ENCODE data around the gene SLC10A7.
A peak's percentile ranks its signal among the peaks of the same experiment; 100 is the strongest.

The SLC10A7 gene

GRCh38 chr4:146521541-146522097, at the start of gene SLC10A7:
TSS of gene SLC10A7 (minus strand) at chr4:146521940. CDS start at chr4:146521717, 223 bp downstream.
- Histone ChIP-seq H3K9me3 (ENCODE audit: severe bottlenecking) (no peaks in the 10 kb centered on the region), H3K27ac (ENCODE audit: poor library complexity, severe bottlenecking) (peak within 1 kb of the TSS; percentile 46), H3K4me1 (ENCODE audit: insufficient read depth, poor library complexity, severe bottlenecking) (peaks cover 12% of the 10 kb centered on the region), H3K36me3 (ENCODE audit: low read depth) (peaks cover 2% of the 10 kb centered on the region; the same call in 1 of the 2 replicates), H3K27me3 (ENCODE audit: insufficient read depth, poor library complexity, severe bottlenecking) (no peaks in the 10 kb centered on the region), H3K4me3 (ENCODE audit: severe bottlenecking) (peak within 1 kb of the TSS; percentile 79)
- DNase-seq (ENCODE audit: low spot score) (peak; percentile 71), ATAC-seq (ENCODE audit: low read depth) (peak; percentile 86)
- TF ChIP-seq, protein P1, sequence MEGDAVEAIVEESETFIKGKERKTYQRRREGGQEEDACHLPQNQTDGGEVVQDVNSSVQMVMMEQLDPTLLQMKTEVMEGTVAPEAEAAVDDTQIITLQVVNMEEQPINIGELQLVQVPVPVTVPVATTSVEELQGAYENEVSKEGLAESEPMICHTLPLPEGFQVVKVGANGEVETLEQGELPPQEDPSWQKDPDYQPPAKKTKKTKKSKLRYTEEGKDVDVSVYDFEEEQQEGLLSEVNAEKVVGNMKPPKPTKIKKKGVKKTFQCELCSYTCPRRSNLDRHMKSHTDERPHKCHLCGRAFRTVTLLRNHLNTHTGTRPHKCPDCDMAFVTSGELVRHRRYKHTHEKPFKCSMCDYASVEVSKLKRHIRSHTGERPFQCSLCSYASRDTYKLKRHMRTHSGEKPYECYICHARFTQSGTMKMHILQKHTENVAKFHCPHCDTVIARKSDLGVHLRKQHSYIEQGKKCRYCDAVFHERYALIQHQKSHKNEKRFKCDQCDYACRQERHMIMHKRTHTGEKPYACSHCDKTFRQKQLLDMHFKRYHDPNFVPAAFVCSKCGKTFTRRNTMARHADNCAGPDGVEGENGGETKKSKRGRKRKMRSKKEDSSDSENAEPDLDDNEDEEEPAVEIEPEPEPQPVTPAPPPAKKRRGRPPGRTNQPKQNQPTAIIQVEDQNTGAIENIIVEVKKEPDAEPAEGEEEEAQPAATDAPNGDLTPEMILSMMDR (IDR thresholded peaks at IDR 0.05; ENCODE audit: poor library complexity, severe bottlenecking): no peak

DNA sequence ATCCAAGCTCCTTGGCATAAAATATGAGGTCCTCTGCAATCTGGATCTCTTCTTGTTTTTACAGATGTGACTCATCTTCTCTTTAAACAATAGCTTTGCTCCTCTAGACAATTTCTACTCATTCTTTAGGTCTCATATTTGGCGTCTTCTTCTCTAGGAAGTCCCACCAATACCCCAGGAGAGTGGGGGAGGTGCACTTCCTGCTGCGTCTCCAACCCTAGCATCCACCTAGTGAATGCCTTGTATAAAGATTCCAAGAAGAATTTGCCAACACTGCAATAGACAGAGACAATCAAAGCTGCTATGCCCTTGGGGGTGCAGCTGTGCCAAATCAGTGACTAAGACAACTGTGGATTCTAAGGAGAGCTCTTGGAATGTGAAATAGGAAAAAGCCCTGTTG, 45.7 kb upstream of the SLC10A7 start:
- DNase-seq (ENCODE audit: low spot score): no peak

GRCh38 chr4:146564492-146564891, 42.8 kb upstream of the SLC10A7 start:
- Histone ChIP-seq H3K36me3 (ENCODE audit: low read depth) (no peaks in the 10 kb centered on the region), H3K4me1 (ENCODE audit: insufficient read depth, poor library complexity, severe bottlenecking) (no peaks in the 10 kb centered on the region), H3K9me3 (ENCODE audit: severe bottlenecking) (no peaks in the 10 kb centered on the region), H3K27me3 (ENCODE audit: insufficient read depth, poor library complexity, severe bottlenecking) (no peaks in the 10 kb centered on the region), H3K4me3 (ENCODE audit: severe bottlenecking) (no peak overlapping the region), H3K27ac (ENCODE audit: poor library complexity, severe bottlenecking) (no peak overlapping the region)
- TF ChIP-seq, protein P1 (IDR thresholded peaks at IDR 0.05; ENCODE audit: poor library complexity, severe bottlenecking): no peak
- no peak for DNase-seq (ENCODE audit: low spot score)
- no peak for ATAC-seq (ENCODE audit: low read depth)

More for the DNA sequence above, 45.7 kb upstream of the SLC10A7 start:
- Histone ChIP-seq H3K36me3 (ENCODE audit: low read depth) (no peaks in the 10 kb centered on the region), H3K4me1 (ENCODE audit: insufficient read depth, poor library complexity, severe bottlenecking) (no peaks in the 10 kb centered on the region), H3K9me3 (ENCODE audit: severe bottlenecking) (no peaks in the 10 kb centered on the region), H3K27ac (ENCODE audit: poor library complexity, severe bottlenecking) (no peak overlapping the region), H3K27me3 (ENCODE audit: insufficient read depth, poor library complexity, severe bottlenecking) (no peaks in the 10 kb centered on the region), H3K4me3 (ENCODE audit: severe bottlenecking) (no peak overlapping the region)
- no peak for ATAC-seq (ENCODE audit: low read depth)
- TF ChIP-seq, protein P1 (IDR thresholded peaks at IDR 0.05; ENCODE audit: poor library complexity, severe bottlenecking): no peak

DNA sequence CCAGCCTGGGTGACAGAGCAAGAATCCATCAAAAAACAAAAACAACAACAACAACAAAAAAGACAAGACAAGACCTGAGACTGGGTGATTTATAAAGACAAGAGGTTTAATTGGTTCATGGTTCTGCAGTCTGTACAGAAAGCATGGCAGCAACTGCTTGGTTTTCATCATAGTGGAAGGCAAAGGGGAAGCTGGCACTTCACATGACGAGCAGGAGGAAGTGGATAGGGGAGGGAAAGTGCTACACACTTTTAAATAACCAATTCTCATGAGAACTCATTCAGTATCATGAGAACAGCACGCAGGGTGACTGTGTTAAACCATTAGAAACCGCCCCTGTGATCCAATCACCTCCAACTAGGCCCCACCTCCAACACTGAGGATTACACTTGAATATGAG, 28.4 kb upstream of the SLC10A7 start:
- Histone ChIP-seq H3K36me3 (ENCODE audit: low read depth) (no peaks in the 10 kb centered on the region), H3K4me1 (ENCODE audit: insufficient read depth, poor library complexity, severe bottlenecking) (no peaks in the 10 kb centered on the region), H3K9me3 (ENCODE audit: severe bottlenecking) (no peaks in the 10 kb centered on the region), H3K4me3 (ENCODE audit: severe bottlenecking) (no peak overlapping the region), H3K27me3 (ENCODE audit: insufficient read depth, poor library complexity, severe bottlenecking) (no peaks in the 10 kb centered on the region), H3K27ac (ENCODE audit: poor library complexity, severe bottlenecking) (no peak overlapping the region)
- TF ChIP-seq, protein P1 (IDR thresholded peaks at IDR 0.05; ENCODE audit: poor library complexity, severe bottlenecking): no peak
- ATAC-seq (ENCODE audit: low read depth): no peak
- no peak for DNase-seq (ENCODE audit: low spot score)

GRCh38 chr4:146548443-146548842, 26.7 kb upstream of the SLC10A7 start:
- H3K27me3 ChIP-seq (ENCODE audit: insufficient read depth, poor library complexity, severe bottlenecking): no peaks in the 10 kb centered on the region
- no peak overlapping the region for H3K27ac ChIP-seq (ENCODE audit: poor library complexity, severe bottlenecking)
- DNase-seq (ENCODE audit: low spot score) (no peak), ATAC-seq (ENCODE audit: low read depth) (no peak)
- TF ChIP-seq, protein P1 (IDR thresholded peaks at IDR 0.05; ENCODE audit: poor library complexity, severe bottlenecking): no peak
- no peaks in the 10 kb centered on the region for H3K9me3 ChIP-seq (ENCODE audit: severe bottlenecking)
- no peaks in the 10 kb centered on the region for H3K36me3 ChIP-seq (ENCODE audit: low read depth)
- H3K4me3 ChIP-seq (ENCODE audit: severe bottlenecking): no peak overlapping the region
- no peaks in the 10 kb centered on the region for H3K4me1 ChIP-seq (ENCODE audit: insufficient read depth, poor library complexity, severe bottlenecking)

All from RWPE2 (cell line).